ENCODE results near the gene DOHH. TPM values are rescaled to one million over a fixed set of nuclear protein-coding genes. Genes with fewer than 3 reads are reported as not detected.
A peak's percentile ranks its signal among the peaks of the same experiment; 100 is the strongest.

Gene DOHH
- total and polyA plus RNA-seq, 4 experiments from 2014 or later = 3.1 to 13.0 (median 8.3) TPM

DNA sequence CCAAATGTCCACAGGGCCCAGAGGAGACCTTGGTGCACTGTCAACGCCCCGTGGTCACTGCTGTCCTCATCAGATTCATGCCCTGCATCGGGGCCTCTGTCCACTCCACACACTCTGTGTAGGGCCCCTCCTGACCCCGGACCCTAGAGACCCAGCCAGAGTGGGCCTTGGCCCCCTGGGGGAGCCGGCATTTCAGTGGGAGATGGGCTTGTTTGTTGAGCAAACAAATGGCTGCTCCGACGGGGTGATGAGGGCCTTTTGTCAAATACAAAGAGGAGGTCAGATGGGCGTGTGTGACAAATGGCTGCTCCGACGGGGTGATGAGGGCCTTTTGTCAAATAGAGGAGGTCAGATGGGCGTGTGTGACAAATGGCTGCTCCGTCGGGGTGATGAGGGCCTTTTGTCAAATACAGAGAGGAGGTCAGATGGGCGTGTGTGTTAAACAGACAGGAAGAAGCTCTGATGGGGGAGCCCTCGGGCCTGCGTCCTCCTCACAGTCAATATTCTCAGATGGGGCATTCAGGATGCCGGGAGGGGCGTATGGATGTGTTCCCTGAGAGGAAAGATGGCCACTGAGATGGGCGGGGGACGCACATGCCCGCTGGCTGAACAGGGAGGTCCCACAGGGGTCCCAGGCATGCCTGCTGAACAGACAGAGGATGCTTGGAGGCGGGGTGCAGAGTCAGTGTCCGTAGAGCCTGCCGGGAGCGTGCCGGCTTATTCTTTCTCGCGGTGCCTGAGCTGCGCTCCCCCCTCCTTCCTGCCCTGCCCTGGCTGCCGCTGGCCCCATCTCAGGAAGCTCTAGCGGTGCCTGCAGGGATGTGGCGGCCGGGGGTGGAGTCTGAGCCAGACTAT lies 56.4 kb downstream of the DOHH start:
- Histone ChIP-seq H3K27ac (ENCODE audit: low read depth, low read length) (no peak overlapping the region), H3K4me1 (ENCODE audit: insufficient read depth, low read length) (no peaks in the 10 kb centered on the region), H3K4me3 (ENCODE audit: low read length in 2 of 2) (no peak overlapping the region), H3K9me3 (ENCODE audit: control insufficient read depth in 1 of 2, low read length in 2 of 2) (no peaks in the 10 kb centered on the region), H3K27me3 (ENCODE audit: insufficient read depth, low read length) (no peaks in the 10 kb centered on the region), H3K36me3 (ENCODE audit: insufficient read depth, low read length) (no peaks in the 10 kb centered on the region)
- POLR2A ChIA-PET (ENCODE audit: partially characterized antibody) = no interaction called here
- H3K27ac Mint-ChIP-seq = peak overlapping the region in 1 of 7 donors; percentile 3
- intact Hi-C loops (cut with micrococcal nuclease) = no loop called here
- H3K4me1 Mint-ChIP-seq = peaks cover 0 to 8% (median 4%) of the 10 kb centered on the region in 4 donors
- H3K9me3 Mint-ChIP-seq = no peaks in the 10 kb centered on the region
- CTCF ChIA-PET (ENCODE audit: partially characterized antibody) = interaction anchor here (0.7 kb wide), 1 partner anchor 257 kb away, joined by 3 read pairs; no protein-coding TSS in a partner anchor
- H3K27me3 Mint-ChIP-seq = no peaks in the 10 kb centered on the region
- no peak overlapping the region for H3K4me3 Mint-ChIP-seq
- H3K36me3 Mint-ChIP-seq = peaks cover 3 to 5% of the 10 kb centered on the region in 2 donors
- no peak for DNase-seq

GRCh38 chr19:3442487-3443071 lies 57.9 kb downstream of the DOHH start:
- Histone ChIP-seq H3K4me1 (ENCODE audit: insufficient read depth, low read length) (no peaks in the 10 kb centered on the region), H3K36me3 (ENCODE audit: insufficient read depth, low read length) (no peaks in the 10 kb centered on the region), H3K9me3 (ENCODE audit: control insufficient read depth in 1 of 2, low read length in 2 of 2) (no peaks in the 10 kb centered on the region), H3K27me3 (ENCODE audit: insufficient read depth, low read length) (no peaks in the 10 kb centered on the region), H3K27ac (ENCODE audit: low read depth, low read length) (no peak overlapping the region), H3K4me3 (ENCODE audit: low read length in 2 of 2) (no peak overlapping the region)
- DNase-seq = no peak
- Mint-ChIP-seq H3K4me3 (no peak overlapping the region), H3K9me3 (no peaks in the 10 kb centered on the region), H3K27ac (peak overlapping the region in 1 of 7 donors; percentile 13), H3K4me1 (peaks cover 0 to 8% (median 4%) of the 10 kb centered on the region in 4 donors), H3K36me3 (peaks cover 5% of the 10 kb centered on the region in 2 donors), H3K27me3 (no peaks in the 10 kb centered on the region)
- POLR2A ChIA-PET (ENCODE audit: partially characterized antibody) = no interaction called here
- CTCF ChIA-PET (ENCODE audit: partially characterized antibody) = interaction anchor here (2.1 kb wide), 1 partner anchor 14 kb away, joined by 12 read pairs; no protein-coding TSS in a partner anchor
- intact Hi-C loops (cut with micrococcal nuclease) = no loop called here

DNA sequence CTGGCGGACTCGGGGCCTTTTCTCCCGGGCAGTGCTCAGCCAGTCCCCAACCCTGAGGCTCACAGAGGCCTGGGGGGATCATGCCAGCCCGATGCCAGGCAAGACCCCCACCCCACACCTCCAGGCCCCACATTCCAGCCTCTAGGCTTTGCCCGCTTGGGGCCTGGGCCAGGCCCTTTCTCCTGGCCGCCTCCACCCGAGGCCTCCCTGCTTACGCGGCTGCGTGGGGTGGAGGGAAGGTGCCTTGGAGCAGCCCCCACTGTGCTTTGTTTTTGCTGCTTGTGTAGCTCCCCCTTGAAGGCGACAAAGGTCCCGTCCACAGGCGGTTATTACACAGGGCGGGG lies 58.5 kb downstream of the DOHH start:
- Mint-ChIP-seq H3K27me3 (no peaks in the 10 kb centered on the region), H3K36me3 (peaks cover 5% of the 10 kb centered on the region in 2 donors), H3K9me3 (no peaks in the 10 kb centered on the region), H3K27ac (no peak overlapping the region), H3K4me1 (peaks cover 0 to 8% (median 4%) of the 10 kb centered on the region in 4 donors), H3K4me3 (no peak overlapping the region)
- Histone ChIP-seq H3K36me3 (ENCODE audit: insufficient read depth, low read length) (no peaks in the 10 kb centered on the region), H3K9me3 (ENCODE audit: control insufficient read depth in 1 of 2, low read length in 2 of 2) (no peaks in the 10 kb centered on the region), H3K27me3 (ENCODE audit: insufficient read depth, low read length) (no peaks in the 10 kb centered on the region), H3K4me1 (ENCODE audit: insufficient read depth, low read length) (no peaks in the 10 kb centered on the region), H3K4me3 (ENCODE audit: low read length in 2 of 2) (no peak overlapping the region), H3K27ac (ENCODE audit: low read depth, low read length) (no peak overlapping the region)
- CTCF ChIA-PET (ENCODE audit: partially characterized antibody) = interaction anchor here (1.6 to 2.1 kb wide), 3 partner anchors 11 to 115 kb away, joined by 4 to 12 read pairs (median 8); no protein-coding TSS in a partner anchor
- DNase-seq = no peak
- POLR2A ChIA-PET (ENCODE audit: partially characterized antibody) = no interaction called here
- intact Hi-C loops (cut with micrococcal nuclease) = no loop called here

- H3K9me3 ChIP-seq (ENCODE audit: control insufficient read depth in 1 of 2, low read length in 2 of 2) = no peaks in the 10 kb centered on the region
- H3K4me3 Mint-ChIP-seq = no peak overlapping the region
- peaks cover 0 to 8% (median 4%) of the 10 kb centered on the region in 4 donors for H3K4me1 Mint-ChIP-seq
- H3K27me3 Mint-ChIP-seq = no peaks in the 10 kb centered on the region
- H3K27ac ChIP-seq (ENCODE audit: low read depth, low read length) = no peak overlapping the region
- ChIA-PET POLR2A (ENCODE audit: partially characterized antibody) (no interaction called here), CTCF (ENCODE audit: partially characterized antibody) (interaction anchor here (1.4 to 2.1 kb wide), 4 partner anchors 10 to 115 kb away, joined by 4 to 12 read pairs (median 7); no protein-coding TSS in a partner anchor)
- H3K4me3 ChIP-seq (ENCODE audit: low read length in 2 of 2) = no peak overlapping the region
- DNase-seq = no peak
- no peaks in the 10 kb centered on the region for H3K4me1 ChIP-seq (ENCODE audit: insufficient read depth, low read length)
- H3K36me3 Mint-ChIP-seq = peaks cover 5% of the 10 kb centered on the region in 2 donors
- no peaks in the 10 kb centered on the region for H3K27me3 ChIP-seq (ENCODE audit: insufficient read depth, low read length)
- no peaks in the 10 kb centered on the region for H3K36me3 ChIP-seq (ENCODE audit: insufficient read depth, low read length)
- no peak overlapping the region for H3K27ac Mint-ChIP-seq
- intact Hi-C loops (cut with micrococcal nuclease) = no loop called here
- no peaks in the 10 kb centered on the region for H3K9me3 Mint-ChIP-seq
Measured at GRCh38 chr19:3441089-3441985, 59.1 kb downstream of the DOHH start.

Other genes starting within 250 kb of the DOHH start
- gene NFIC, start 134.1 kb downstream of the DOHH start, total RNA-seq = 10 to 100 TPM; 30.3 to 30.9 TPM
- 10 to 100 TPM in 1 of 2 donors, 1 to 10 TPM in 1; 1.9 to 18.9 TPM for gene NFIC, start 134.1 kb downstream of the DOHH start, polyA plus RNA-seq
- gene SMIM24, start 20.1 kb downstream of the DOHH start, total RNA-seq = not detected
- not detected for gene SMIM24, start 20.1 kb downstream of the DOHH start, polyA plus RNA-seq
- not detected for gene SMIM44, start 17.2 kb downstream of the DOHH start, total RNA-seq
- not detected for gene SMIM44, start 17.2 kb downstream of the DOHH start, polyA plus RNA-seq
- gene FZR1, start 5.6 kb upstream of the DOHH start, total RNA-seq = 10 to 100 TPM; 73.3 to 73.7 TPM
- gene FZR1, start 5.6 kb upstream of the DOHH start, polyA plus RNA-seq = 10 to 100 TPM in 1 of 2 donors, 1 to 10 TPM in 1; 7.1 to 16.0 TPM
- 10 to 100 TPM in 1 of 2 experiments, 1 to 10 TPM in 1; 8.1 to 10.6 TPM for gene TEKTIP1, start 38.5 kb upstream of the DOHH start, total RNA-seq
- gene TEKTIP1, start 38.5 kb upstream of the DOHH start, polyA plus RNA-seq = under 1 TPM in 1 of 2 donors, not detected in 1; 0.55 TPM
- gene MFSD12, start 56.9 kb upstream of the DOHH start, total RNA-seq = 100 to 1,000 TPM; 128 to 136 TPM
- gene MFSD12, start 56.9 kb upstream of the DOHH start, polyA plus RNA-seq = 10 to 100 TPM; 45.5 to 54.3 TPM
- gene HMG20B, start 72.3 kb upstream of the DOHH start, total RNA-seq = 10 to 100 TPM; 48.1 to 51.6 TPM
- 10 to 100 TPM; 42.4 to 43.0 TPM for gene HMG20B, start 72.3 kb upstream of the DOHH start, polyA plus RNA-seq
- under 1 TPM; 0.64 to 0.70 TPM for gene GIPC3, start 84.8 kb upstream of the DOHH start, total RNA-seq
- gene GIPC3, start 84.8 kb upstream of the DOHH start, polyA plus RNA-seq = under 1 TPM in 1 of 2 donors, not detected in 1; 0.45 TPM
- gene TBXA2R, start 106.2 kb upstream of the DOHH start, total RNA-seq = under 1 TPM; 0.64 to 0.70 TPM
- gene TBXA2R, start 106.2 kb upstream of the DOHH start, polyA plus RNA-seq = 1 to 10 TPM in 1 of 2 donors, under 1 TPM in 1; 0.35 to 1.1 TPM
- gene CACTIN, start 126.1 kb upstream of the DOHH start, total RNA-seq = 10 to 100 TPM; 44.0 to 50.4 TPM
- gene CACTIN, start 126.1 kb upstream of the DOHH start, polyA plus RNA-seq = 10 to 100 TPM in 1 of 2 donors, 1 to 10 TPM in 1; 4.4 to 16.1 TPM
- gene PIP5K1C, start 199.8 kb upstream of the DOHH start, total RNA-seq = 10 to 100 TPM; 28.2 to 29.7 TPM
- 10 to 100 TPM in 1 of 2 donors, 1 to 10 TPM in 1; 1.7 to 19.3 TPM for gene PIP5K1C, start 199.8 kb upstream of the DOHH start, polyA plus RNA-seq
- gene TJP3, start 207.7 kb upstream of the DOHH start, total RNA-seq = 10 to 100 TPM; 20.2 to 21.1 TPM
- 10 to 100 TPM; 17.6 to 23.4 TPM for gene TJP3, start 207.7 kb upstream of the DOHH start, polyA plus RNA-seq